ENCODE measurements around the gene CYP4F12. TPM values are rescaled to one million over a fixed set of nuclear protein-coding genes. Genes with fewer than 3 reads are reported as not detected.

CYP4F12 gene
- total and polyA plus RNA-seq, 2 donors (not counting 3 experiments of a cell fraction or from before 2014, with no cell fraction given) = not detected

- DNase-seq (ENCODE audit: low read depth, low spot score) = no peak
- H4K20me1 ChIP-seq (replicated peaks; ENCODE audit: control insufficient read depth, extremely low read depth, insufficient read depth, low read length) = no peaks in the 10 kb centered on the region
- H3K4me3 ChIP-seq (replicated peaks in 1 of 3; ENCODE audit: insufficient read depth in 1 of 3, low read depth in 1 of 3, low read length in 3 of 3) = no peak overlapping the region
- H3K36me3 ChIP-seq (ENCODE audit: control insufficient read depth in 2 of 2, extremely low read depth in 1 of 2, insufficient read depth in 2 of 2, low read length in 2 of 2) = no peaks in the 10 kb centered on the region
- H3K79me2 ChIP-seq (ENCODE audit: control insufficient read depth, insufficient read depth, low read length) = no peaks in the 10 kb centered on the region
- FAIRE-seq = no peak
- no peak overlapping the region for H3K9ac ChIP-seq (replicated peaks; ENCODE audit: extremely low read depth, insufficient read depth, low read length)
- BruUV-seq (replicated peaks) = no TSS peak
- no peaks in the 10 kb centered on the region for H3K9me3 ChIP-seq (replicated peaks; ENCODE audit: control insufficient read depth, insufficient read depth, low read length)
- intact Hi-C loops (cut with micrococcal nuclease) = loop anchor here (1.0 to 5.0 kb wide), 2 partner anchors 241 to 754 kb away; no protein-coding TSS in a partner anchor
- no peak overlapping the region for H2AFZ ChIP-seq (ENCODE audit: low read depth, low read length)
- H3K4me2 ChIP-seq (ENCODE audit: insufficient read depth, low read length) = no peak overlapping the region
- ChIA-PET CTCF (no interaction called here), POLR2A (no interaction called here)
- H3K27me3 ChIP-seq (ENCODE audit: control insufficient read depth in 2 of 2, insufficient read depth in 2 of 2, low read length in 2 of 2) = no peaks in the 10 kb centered on the region
- no peaks in the 10 kb centered on the region for H3K4me1 ChIP-seq (ENCODE audit: control insufficient read depth, extremely low read depth, insufficient read depth, low read length)
- TF ChIP-seq POLR2A (IDR thresholded peaks at IDR 0.05; ENCODE audit: low read depth, low read length) (no peak), FOS (IDR thresholded peaks at IDR 0.05; ENCODE audit: borderline replicate concordance, insufficient read depth, low read length) (no peak), MAX (IDR thresholded peaks at IDR 0.05; ENCODE audit: insufficient read depth, insufficient read length) (no peak), JUN (IDR thresholded peaks at IDR 0.05; ENCODE audit: borderline replicate concordance, insufficient read depth, insufficient read length, low read depth) (no peak), GATA2 (IDR thresholded peaks at IDR 0.05; ENCODE audit: insufficient read depth, insufficient read length, low read depth, low read length) (no peak), EZH2 (IDR thresholded peaks at IDR 0.05; ENCODE audit: borderline replicate concordance, low read depth, low read length, severe bottlenecking) (no peak), POLR2AphosphoS5 (IDR thresholded peaks at IDR 0.05; ENCODE audit: insufficient read depth, low read depth, low read length) (no peak), MYC (IDR thresholded peaks at IDR 0.05; ENCODE audit: low read depth, low read length) (no peak)
- TF ChIP-seq, protein P1, sequence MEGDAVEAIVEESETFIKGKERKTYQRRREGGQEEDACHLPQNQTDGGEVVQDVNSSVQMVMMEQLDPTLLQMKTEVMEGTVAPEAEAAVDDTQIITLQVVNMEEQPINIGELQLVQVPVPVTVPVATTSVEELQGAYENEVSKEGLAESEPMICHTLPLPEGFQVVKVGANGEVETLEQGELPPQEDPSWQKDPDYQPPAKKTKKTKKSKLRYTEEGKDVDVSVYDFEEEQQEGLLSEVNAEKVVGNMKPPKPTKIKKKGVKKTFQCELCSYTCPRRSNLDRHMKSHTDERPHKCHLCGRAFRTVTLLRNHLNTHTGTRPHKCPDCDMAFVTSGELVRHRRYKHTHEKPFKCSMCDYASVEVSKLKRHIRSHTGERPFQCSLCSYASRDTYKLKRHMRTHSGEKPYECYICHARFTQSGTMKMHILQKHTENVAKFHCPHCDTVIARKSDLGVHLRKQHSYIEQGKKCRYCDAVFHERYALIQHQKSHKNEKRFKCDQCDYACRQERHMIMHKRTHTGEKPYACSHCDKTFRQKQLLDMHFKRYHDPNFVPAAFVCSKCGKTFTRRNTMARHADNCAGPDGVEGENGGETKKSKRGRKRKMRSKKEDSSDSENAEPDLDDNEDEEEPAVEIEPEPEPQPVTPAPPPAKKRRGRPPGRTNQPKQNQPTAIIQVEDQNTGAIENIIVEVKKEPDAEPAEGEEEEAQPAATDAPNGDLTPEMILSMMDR (IDR thresholded peaks at IDR 0.05; ENCODE audit: extremely low read depth in 1 of 2, insufficient read depth in 1 of 2, low read depth in 1 of 2, low read length in 2 of 2) = no peak
- H3K27ac ChIP-seq (ENCODE audit: insufficient read depth, low read depth, low read length) = no peak overlapping the region
- H3K9me1 ChIP-seq (replicated peaks; ENCODE audit: control insufficient read depth, extremely low read depth, insufficient read depth, low read length) = no peaks in the 10 kb centered on the region
- dilution Hi-C loops (cut with MboI; ENCODE audit: extremely low pct_ligation_motif_present, low sequenced_read_pairs) = no loop called here
Observed at GRCh38 chr19:15628236-15629002, 44.5 kb upstream of the CYP4F12 start.
